Activated CD8-positive, alpha-beta T cell treated with anti-CD3 and anti-CD28 coated beads for 36 hours (primary cell): Measurements from ENCODE around the gene PALS1. TPM values are rescaled to one million over a fixed set of nuclear protein-coding genes. Genes with fewer than 3 reads are reported as not detected.

Experiments
- ATAC-seq: fragments of 200-7000 bp; cut with Tn5 transposase; one replicate; pipeline ENCODE4 v1.10.0; 2021; ENCODE audit warnings: mild to moderate bottlenecking, moderate library complexity
- CTCF ChIA-PET: fragments of 350-600 bp; sonication (Branson Sonifier 250); formaldehyde crosslinking; loops from one replicate; lab custom pipeline; 2021; ENCODE audit warnings: antibody characterized with exemption; lab: Charles Lee
- POLR2A ChIA-PET: fragments of 350-600 bp; sonication (Branson Sonifier 250); formaldehyde crosslinking; loops from one replicate; lab custom pipeline; 2021; ENCODE audit warnings: antibody characterized with exemption; lab: Charles Lee
- DNase-seq: peaks from one replicate; pipeline ENCODE4 v3.0.0-alpha.2; 2020
- H3K27ac Mint-ChIP-seq: one replicate; pipeline ENCODE4 v1.8.0; 2021; ENCODE audit warnings: mild to moderate bottlenecking, mixed read lengths
- H3K27me3 Mint-ChIP-seq: one replicate; pipeline ENCODE4 v1.8.0; 2021; ENCODE audit warnings: mixed read lengths
- H3K36me3 Mint-ChIP-seq: one replicate; pipeline ENCODE4 v1.8.0; 2021; ENCODE audit warnings: low read depth, mixed read lengths
- H3K4me1 Mint-ChIP-seq: one replicate; pipeline ENCODE4 v1.8.0; 2021; ENCODE audit warnings: low read depth, mixed read lengths
- H3K4me3 Mint-ChIP-seq: one replicate; pipeline ENCODE4 v1.8.0; 2021; ENCODE audit warnings: mild to moderate bottlenecking, moderate library complexity, mixed read lengths
- H3K9me3 Mint-ChIP-seq: one replicate; pipeline ENCODE4 v1.8.0; 2021; ENCODE audit warnings: mixed read lengths
- intact Hi-C: fragments of 100-400 bp; cut with micrococcal nuclease; formaldehyde crosslinking; loops from one replicate; pipeline ENCODE4 v1.10.0; 2022
- total RNA-seq, 2 experiments: library from RNA; stranded (reverse); gene quantifications; one replicate each; pipeline ENCODE4 v1.2.3, GENCODE V29; 2021
- TF ChIP-seq, protein P1 (sequence below): fragments of 200-600 bp; IDR thresholded peaks from one replicate; pipeline ENCODE4 v1.8.0; 2022; ENCODE audit warnings: antibody characterized with exemption, mild to moderate bottlenecking

PALS1 gene
- total RNA-seq, 2 experiments from 2014 or later = 3.9 to 4.7 TPM

GRCh38 chr14:67265131-67265530 is 23.9 kb downstream of the PALS1 start:
- no peak overlapping the region for H3K4me3 Mint-ChIP-seq
- peaks cover 23% of the 10 kb centered on the region for H3K4me1 Mint-ChIP-seq
- H3K27ac Mint-ChIP-seq = no peak overlapping the region
- CTCF ChIA-PET = interaction anchor here (1.3 to 3.1 kb wide), 3 partner anchors 12 to 95 kb away, joined by 3 to 9 read pairs (median 4); partner anchors contain the start of gene ATP6V1D
- TF ChIP-seq, protein P1, sequence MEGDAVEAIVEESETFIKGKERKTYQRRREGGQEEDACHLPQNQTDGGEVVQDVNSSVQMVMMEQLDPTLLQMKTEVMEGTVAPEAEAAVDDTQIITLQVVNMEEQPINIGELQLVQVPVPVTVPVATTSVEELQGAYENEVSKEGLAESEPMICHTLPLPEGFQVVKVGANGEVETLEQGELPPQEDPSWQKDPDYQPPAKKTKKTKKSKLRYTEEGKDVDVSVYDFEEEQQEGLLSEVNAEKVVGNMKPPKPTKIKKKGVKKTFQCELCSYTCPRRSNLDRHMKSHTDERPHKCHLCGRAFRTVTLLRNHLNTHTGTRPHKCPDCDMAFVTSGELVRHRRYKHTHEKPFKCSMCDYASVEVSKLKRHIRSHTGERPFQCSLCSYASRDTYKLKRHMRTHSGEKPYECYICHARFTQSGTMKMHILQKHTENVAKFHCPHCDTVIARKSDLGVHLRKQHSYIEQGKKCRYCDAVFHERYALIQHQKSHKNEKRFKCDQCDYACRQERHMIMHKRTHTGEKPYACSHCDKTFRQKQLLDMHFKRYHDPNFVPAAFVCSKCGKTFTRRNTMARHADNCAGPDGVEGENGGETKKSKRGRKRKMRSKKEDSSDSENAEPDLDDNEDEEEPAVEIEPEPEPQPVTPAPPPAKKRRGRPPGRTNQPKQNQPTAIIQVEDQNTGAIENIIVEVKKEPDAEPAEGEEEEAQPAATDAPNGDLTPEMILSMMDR = no peak
- intact Hi-C loops = no loop called here
- ATAC-seq = no peak
- no peaks in the 10 kb centered on the region for H3K27me3 Mint-ChIP-seq
- POLR2A ChIA-PET = no interaction called here
- H3K36me3 Mint-ChIP-seq = no peaks in the 10 kb centered on the region
- DNase-seq = no peak
- no peaks in the 10 kb centered on the region for H3K9me3 Mint-ChIP-seq

GRCh38 chr14:67267576-67268328 is 26.5 kb downstream of the PALS1 start:
- POLR2A ChIA-PET = no interaction called here
- Mint-ChIP-seq H3K4me3 (no peak overlapping the region), H3K9me3 (no peaks in the 10 kb centered on the region), H3K27me3 (no peaks in the 10 kb centered on the region), H3K27ac (no peak overlapping the region), H3K4me1 (peaks cover 16% of the 10 kb centered on the region), H3K36me3 (peaks cover 10% of the 10 kb centered on the region)
- CTCF ChIA-PET = no interaction called here
- TF ChIP-seq, protein P1 = no peak
- intact Hi-C loops = no loop called here
- ATAC-seq (no peak), DNase-seq (no peak)

- no peak overlapping the region for H3K4me3 Mint-ChIP-seq
- CTCF ChIA-PET = no interaction called here
- ATAC-seq = no peak
Observed at GRCh38 chr14:67268426-67269150, 27.4 kb downstream of the PALS1 start.

GRCh38 chr14:67269298-67270060 is 28.2 kb downstream of the PALS1 start:
- no peak for ATAC-seq
- ChIA-PET POLR2A (no interaction called here), CTCF (interaction anchor here (1.0 kb wide), 1 partner anchor 16 kb away, joined by 3 read pairs; no protein-coding TSS in a partner anchor)
- Mint-ChIP-seq H3K27ac (no peak overlapping the region), H3K27me3 (no peaks in the 10 kb centered on the region), H3K4me1 (peaks cover 12% of the 10 kb centered on the region), H3K9me3 (peaks cover 2% of the 10 kb centered on the region), H3K36me3 (peaks cover 22% of the 10 kb centered on the region), H3K4me3 (no peak overlapping the region)
- intact Hi-C loops = no loop called here
- DNase-seq = no peak
- TF ChIP-seq, protein P1 = no peak

More at GRCh38 chr14:67268426-67269150, 27.4 kb downstream of the PALS1 start:
- peaks cover 12% of the 10 kb centered on the region for H3K4me1 Mint-ChIP-seq
- intact Hi-C loops = no loop called here
- peaks cover under 1% of the 10 kb centered on the region for H3K9me3 Mint-ChIP-seq
- TF ChIP-seq, protein P1 = no peak
- H3K27me3 Mint-ChIP-seq = no peaks in the 10 kb centered on the region
- peaks cover 15% of the 10 kb centered on the region for H3K36me3 Mint-ChIP-seq
- POLR2A ChIA-PET = no interaction called here
- no peak overlapping the region for H3K27ac Mint-ChIP-seq
- DNase-seq = no peak
